HG03066 (cell line): ENCODE results near the gene GRM7.

ENCODE experiments used
- ATAC-seq: cut with Tn5 transposase; IDR thresholded peaks from one replicate; pipeline ENCODE4 v1.9.1; 2021; ENCODE audit warnings: low read depth; ENCODE audit not compliant: unreplicated experiment

Gene GRM7

GRCh38 chr3:7692866-7693265 is 832.0 kb downstream of the GRM7 start:
- no peak for ATAC-seq

DNA sequence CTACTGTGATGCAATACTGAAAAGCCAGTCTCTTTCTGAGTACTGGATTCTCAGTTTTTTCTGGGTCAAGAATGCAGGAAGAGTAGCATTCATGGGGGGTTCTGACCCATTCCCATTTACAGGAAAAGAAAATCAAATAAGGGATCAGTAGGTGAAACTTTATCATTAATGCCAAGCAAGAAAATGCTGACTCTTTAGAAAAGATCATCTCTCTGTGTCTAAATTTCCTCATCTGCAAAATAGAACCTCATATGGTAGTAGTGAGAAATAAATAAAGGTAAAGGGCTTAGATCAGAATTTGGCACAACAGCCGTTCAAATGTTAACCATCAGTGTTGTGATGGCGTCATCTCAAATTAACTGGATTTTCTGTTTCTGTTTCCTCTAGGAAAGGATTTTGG is 833.1 kb downstream of the GRM7 start:
- ATAC-seq, result no peak

- ATAC-seq, result no peak
Observed at GRCh38 chr3:7695049-7695448, 834.1 kb downstream of the GRM7 start.

DNA sequence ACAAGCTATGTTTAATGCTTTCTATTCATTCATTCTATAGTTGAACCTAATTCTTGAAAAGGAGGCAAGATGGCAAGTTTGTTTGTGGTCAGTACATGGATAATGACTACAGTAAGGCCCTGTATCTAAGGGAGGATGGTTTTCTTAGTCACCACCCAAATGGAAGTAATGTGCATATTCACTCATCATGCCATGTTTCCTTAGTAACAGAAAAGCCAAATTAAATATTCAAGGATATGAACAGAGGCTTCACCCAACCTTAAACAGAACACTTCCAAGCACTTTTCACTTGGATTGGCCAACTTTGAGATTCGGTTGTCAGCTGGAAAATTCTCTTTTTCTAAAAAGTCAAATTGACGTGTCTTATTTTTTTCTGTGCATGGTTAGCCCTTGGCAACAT is 835.4 kb downstream of the GRM7 start:
- ATAC-seq, result no peak

GRCh38 chr3:7697548-7697947 is 836.6 kb downstream of the GRM7 start:
- ATAC-seq, result no peak

GRCh38 chr3:7700539-7700938 is 839.6 kb downstream of the GRM7 start:
- no peak for ATAC-seq

GRCh38 chr3:7700977-7701376 is 840.1 kb downstream of the GRM7 start:
- no peak for ATAC-seq

- no peak for ATAC-seq
Observed at GRCh38 chr3:7707187-7707586, 846.3 kb downstream of the GRM7 start.

DNA sequence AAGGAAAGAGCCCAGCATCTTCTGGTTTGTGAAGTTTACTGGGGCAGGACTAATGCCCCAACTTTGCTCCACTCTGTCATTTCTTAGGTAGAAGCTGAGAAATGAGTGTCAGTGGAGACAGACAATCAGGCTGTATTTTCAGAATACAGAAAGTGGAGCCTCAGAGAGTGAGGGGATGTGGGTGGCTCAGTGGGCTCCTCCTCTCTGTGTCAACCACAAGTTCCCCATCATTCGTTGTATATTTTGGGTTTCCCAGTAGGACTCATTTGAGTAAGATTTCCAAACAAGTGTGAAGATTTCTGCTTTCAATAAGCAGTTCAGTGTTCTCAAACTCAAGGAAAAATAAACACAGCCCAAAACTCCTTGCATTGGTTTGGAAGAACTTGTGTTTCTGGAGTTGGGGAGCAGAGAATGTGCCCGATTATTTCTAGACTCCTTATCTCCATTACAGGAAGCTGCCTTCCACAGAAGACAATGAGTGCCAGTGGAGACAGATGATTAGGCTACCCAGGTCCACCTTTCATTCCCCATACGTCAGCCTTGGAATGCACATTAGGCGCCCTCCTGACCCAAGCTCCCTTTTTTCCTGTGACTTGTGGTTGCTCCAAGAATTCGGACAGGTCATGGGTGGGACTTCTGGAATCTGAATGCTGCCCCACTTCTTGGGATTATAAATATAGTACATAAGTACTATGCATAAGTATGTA is 848.6 kb downstream of the GRM7 start:
- no peak for ATAC-seq

GRCh38 chr3:7710284-7710683 is 849.4 kb downstream of the GRM7 start:
- no peak for ATAC-seq

- ATAC-seq, result no peak
Observed at GRCh38 chr3:7713724-7714123, 852.8 kb downstream of the GRM7 start.

DNA sequence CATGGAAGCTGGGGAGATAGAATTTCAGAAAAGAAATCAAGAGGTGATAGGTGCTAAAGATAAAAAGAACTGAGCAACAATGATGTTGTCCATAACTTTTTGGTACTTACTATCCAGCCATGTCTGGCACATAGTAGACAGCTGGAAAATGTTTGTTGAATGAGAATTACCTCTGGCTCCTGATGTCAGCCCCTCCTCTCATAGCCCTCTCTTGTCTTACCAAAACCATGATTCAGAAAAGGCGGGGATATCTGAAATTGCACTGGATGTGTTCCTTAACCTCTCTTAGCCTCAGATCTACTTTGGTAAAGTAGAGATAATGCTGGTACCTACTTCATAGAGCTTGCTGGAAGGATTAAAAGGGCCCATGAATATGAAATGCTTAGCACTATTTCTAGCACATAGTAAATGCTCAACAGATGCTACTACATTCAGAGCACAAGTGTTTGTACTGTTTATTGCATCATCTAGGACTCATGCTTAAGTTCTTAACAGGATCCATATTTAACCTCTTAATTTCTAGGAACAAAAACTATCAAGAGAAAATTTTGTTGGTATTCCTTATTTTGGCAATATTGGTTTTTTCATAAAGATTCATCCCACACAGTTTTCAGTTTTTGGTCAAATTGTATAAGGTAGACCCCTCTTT is 859.9 kb downstream of the GRM7 start:
- no peak for ATAC-seq

DNA sequence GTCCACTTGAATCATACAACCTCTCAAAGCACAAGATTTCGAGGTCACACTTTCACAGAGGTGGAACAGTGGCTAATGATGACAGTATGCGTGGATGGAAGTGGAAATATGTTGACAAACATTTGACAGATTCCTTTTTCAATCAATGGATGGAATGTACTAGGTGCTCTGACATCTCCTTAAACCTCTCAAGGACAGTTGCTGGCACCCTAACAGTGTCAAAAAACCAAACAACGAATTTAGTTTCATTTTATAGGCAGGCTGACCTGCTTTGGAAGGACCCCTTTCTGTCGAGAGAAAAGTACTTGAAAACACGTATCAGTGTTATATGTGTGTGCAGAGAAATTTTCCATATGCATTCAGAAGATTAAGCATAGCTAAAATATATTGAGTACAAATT is 861.0 kb downstream of the GRM7 start:
- no peak for ATAC-seq

DNA sequence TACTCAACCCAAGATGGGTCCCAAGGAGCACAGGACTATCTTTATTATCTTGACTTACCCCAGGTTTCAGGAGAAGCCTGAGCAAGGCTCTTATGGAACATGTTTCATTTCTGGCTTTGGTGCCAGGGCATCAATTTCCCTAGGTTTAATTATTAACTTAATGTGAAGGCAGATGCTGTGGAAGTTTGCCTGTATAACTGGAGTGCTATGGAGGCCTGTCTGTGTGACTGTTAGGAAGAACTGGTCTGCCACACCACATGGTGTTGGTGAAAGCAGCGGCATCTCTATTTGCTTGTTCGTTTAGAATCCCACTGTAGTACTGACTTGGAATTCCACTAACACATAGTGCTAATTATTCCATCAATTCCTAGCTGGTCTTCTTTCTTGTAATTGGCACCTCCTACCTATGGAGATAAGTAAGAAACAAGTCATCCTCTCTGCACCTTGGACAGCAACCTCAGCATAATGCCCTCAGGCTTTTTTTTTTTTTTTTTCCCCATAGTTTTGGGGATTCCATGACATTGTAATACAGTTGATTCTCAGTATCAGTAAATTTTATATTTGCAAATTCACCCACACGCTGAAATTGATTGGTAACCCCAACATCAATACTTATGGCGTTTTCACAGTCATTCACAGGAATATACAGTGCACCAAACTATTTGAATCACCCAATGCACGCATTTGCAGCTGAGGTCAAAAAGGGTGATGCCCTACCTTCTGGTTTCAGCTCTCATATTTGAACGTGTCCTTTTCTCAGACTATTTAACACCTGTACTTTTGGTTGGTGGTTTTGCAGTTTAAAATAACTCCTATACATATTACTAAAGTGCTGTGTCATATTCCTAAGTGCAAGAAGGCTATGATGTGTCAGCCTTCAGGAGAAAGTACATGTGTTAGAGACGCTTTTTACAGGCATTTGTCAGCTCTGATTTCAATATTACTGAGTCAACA is 867.9 kb downstream of the GRM7 start:
- no peak for ATAC-seq

GRCh38 chr3:7733933-7734332 is 873.0 kb downstream of the GRM7 start:
- ATAC-seq, result no peak

DNA sequence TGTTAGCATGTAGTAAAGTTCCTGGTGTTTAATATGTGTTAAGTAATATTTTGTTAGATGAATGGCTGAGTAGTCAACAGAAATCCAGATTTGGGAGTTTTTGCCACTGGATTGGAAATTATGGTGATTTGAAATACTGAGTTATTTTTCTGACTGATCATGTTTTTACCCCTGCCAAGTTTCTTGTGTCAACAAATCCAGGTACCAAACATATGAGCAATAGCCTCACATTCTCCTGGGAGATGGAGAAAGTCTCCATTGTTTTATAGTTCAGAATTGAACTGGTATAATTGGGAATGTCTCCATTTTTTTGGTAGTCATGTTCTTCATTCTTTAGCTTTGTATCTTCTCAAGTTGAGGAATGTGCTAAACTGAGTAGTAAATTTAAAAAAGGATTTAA is 873.5 kb downstream of the GRM7 start:
- no peak for ATAC-seq

GRCh38 chr3:7737263-7737662 is 876.3 kb downstream of the GRM7 start:
- no peak for ATAC-seq

GRCh38 chr3:7739754-7740153 is 878.8 kb downstream of the GRM7 start:
- ATAC-seq, result no peak

DNA sequence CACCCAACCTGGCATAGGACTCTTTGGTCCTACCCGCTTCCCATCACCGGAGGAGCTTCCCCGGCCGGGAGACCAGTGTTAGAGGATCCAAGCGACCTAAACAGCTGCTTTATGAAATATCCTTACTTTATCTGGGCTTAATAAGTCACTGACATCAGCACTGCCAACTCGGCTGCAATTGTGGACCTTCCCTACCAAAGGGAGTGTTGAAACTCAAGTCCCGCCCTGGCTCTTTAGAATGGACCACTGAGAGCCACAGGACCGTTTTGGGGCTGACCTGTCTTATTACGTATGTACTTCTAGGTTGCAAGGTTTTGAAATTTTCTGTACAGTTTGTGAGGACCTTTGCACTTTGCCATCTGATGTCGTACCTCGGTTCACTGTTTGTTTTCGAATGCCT is 879.5 kb downstream of the GRM7 start:
- ATAC-seq, result no peak

GRCh38 chr3:7744850-7745249 is 883.9 kb downstream of the GRM7 start:
- no peak for ATAC-seq

- no peak for ATAC-seq
Observed at GRCh38 chr3:7745711-7746110, 884.8 kb downstream of the GRM7 start.
